GM21528 (cell line): ENCODE results near the gene SULF2.

ENCODE experiments used
- ATAC-seq: cut with Tn5 transposase; IDR thresholded peaks from one replicate; pipeline ENCODE4 v1.9.1; 2021; ENCODE audit warnings: mild to moderate bottlenecking, moderate library complexity; ENCODE audit not compliant: unreplicated experiment, low FRiP score

Gene SULF2

GRCh38 chr20:47673671-47673955, 111.7 kb downstream of the SULF2 start:
- ATAC-seq: no peak

DNA sequence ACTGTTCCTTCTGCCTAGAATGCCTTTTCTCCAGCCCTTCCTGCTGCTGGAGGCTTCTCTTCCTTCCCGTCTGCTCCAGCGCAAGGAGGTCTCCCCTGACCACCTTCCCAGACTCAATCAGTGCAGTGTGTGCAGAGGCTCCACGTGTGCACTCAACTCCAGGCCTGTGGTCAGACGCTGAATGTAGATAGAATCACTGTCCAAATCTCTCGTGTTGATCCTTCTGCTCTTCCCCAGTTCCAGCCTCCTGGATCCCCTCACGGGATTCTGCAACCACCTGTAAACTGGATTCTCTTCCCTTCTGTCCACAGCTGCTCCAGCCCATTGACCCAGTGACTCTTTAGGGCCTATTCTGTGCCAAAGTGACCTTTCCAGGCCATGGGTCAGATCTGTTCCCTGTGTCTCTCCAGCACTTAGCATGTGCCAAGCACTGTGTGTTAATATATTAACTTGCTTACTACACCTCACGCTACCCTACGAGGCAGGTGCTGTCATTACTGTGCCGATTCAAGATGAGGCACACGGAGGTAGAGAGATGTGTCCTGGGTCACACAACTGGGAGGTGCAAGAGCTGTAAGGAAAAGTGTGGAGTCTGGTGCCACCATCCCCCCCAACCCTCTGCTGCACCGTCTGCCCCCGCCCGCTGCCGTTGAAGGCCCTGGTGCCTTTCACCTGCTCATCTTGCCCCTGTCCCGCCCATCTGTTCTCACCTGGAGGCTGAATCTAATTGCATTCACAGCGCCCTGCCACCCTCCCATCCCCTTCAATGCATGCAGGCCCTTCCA, 112.2 kb downstream of the SULF2 start:
- no peak for ATAC-seq

- no peak for ATAC-seq
Measured at GRCh38 chr20:47672166-47672565, 113.1 kb downstream of the SULF2 start.

DNA sequence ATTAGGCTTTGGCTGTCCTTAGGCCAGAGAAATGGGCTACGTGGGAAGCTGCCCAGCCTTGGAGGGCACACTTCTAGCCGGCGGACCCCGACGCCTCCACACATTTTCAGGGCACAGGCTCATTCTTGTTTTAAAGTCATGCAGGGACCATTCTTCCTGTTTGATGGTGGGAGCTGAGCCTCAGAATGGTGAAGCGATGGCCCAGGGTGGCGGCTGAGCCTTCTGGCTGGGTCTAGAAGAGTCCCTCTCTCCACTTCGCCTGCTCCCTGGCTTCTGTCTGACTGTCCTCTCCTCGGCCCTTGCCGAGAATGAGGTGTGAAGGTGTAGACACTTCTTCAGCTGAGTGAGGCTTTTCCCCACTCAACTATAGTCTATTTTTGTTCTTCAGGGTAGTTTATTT, 114.4 kb downstream of the SULF2 start:
- ATAC-seq: no peak

DNA sequence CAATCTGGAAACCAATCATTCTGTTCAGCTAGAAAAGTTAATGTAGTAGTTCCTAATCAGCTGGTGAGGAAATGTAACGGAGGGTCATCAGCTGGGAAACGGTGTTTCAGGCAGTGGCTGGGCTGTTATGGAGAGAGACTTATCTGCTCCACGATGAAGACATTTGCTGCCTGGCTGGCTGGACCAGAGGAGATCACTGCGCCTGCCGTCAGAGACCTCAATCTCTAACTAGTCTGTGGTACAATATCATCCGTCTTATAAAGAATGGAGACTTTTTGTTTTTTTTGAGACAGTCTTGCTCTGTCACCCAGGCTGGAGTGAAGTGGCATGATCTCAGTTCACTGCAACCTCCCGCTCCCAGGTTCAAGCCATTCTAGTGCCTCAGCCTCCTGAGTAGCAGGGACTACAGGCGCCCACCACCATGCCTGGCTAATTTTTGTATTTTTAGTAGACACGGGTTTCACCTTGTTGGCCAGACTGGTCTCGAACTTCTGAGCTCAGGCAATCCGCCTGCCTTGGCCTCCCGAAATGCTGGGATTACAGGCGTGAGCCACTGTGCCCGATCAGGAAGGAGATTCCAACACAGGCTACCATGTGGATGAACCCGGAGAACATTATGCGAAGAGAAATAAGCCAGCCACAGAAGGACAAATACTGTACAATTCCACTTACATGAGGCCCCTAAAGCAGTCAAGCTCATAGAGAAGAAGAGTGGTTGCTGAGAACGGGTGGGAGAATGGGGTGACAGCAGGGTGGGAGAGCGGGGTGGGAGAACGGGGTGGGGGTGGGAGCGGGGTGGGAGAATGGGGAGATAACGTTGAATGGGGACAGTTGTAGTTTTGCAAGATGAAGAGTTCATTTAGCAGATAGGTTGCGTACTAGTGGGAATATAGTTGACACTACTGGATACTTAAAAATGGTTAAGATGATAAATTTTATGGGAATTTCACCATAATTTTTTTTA, 115.1 kb downstream of the SULF2 start:
- ATAC-seq: no peak

DNA sequence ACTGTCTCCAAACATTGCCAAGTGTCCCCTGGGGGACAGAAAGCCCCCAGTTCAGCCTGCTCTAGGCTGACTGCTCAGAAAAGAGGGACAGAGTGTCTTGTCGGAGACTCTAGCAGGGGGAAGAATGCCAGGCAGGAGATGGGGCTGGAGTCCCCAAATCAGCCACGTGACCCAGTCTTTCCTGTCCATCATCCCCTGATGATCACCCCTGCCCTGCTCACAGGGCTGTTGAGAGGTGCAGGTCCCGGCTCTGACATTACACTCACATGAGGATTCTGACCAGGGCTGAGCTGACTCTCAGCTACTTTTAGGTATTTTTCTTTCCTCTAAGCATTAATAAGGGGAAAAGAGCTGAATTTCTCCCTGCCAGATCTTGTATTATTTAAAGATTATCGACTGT, 115.8 kb downstream of the SULF2 start:
- ATAC-seq: no peak

- ATAC-seq: no peak
Measured at GRCh38 chr20:47669152-47669425, 116.2 kb downstream of the SULF2 start.

DNA sequence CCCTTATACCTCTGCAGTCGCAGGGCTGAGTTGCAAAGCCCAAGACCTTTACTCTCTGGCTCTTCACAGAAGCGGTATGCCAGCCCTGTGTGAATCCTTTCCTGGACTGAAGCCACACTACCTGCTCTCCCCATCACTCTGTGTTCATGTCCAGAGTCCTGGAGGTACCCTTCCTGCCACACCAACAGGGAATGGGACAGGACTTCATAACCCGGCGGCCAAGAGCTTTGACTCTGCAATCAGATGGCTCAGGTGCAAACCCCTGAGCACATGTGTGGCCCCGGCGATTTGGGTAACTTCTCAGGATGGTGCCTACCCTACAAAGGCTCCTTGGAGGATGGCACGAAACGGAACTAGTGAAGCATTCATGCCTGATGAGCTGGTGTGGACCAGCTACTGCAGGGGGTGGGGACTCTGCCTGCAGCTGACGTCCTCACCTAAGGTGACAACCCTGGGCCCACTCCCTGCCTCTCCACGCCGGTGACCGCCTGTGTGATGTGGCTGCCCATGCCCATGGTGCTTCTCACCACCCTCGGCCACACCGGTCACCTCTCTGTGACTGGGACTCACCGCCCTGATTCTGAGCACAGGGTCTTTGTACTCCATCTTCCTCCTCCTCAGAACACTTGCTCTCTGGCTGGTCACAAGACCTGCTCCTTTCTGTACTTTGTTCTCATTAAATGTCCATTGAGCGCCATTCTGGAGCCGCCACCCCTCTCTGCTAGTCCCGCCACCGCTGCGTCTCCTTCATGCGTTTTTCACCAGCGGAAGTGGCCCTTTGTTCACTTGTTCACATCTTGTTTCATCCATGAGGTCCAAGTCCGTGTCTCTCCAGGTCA, 116.7 kb downstream of the SULF2 start:
- ATAC-seq: no peak

GRCh38 chr20:47667531-47668312, 117.6 kb downstream of the SULF2 start:
- no peak for ATAC-seq

GRCh38 chr20:47667086-47667485, 118.2 kb downstream of the SULF2 start:
- no peak for ATAC-seq

DNA sequence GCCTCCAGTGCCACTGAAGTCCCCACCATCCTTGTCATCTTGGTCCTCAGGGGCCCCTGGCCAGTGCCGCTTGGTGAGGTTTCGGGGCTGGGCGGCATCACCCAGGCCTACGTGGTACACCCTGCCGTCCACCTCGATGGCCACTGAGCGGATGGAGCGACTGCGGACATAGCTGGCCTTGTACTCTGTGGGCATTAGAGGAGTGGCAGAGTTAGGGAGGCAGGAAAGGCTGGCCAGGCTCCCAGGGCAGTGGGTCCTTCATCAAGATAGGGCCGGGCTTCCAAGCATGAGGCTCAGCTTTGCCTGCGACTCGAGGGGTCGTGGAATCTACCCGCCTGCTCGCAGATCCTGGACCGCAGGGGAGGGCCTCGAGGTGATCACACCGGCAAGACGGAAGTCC, 119.0 kb downstream of the SULF2 start:
- ATAC-seq: no peak

DNA sequence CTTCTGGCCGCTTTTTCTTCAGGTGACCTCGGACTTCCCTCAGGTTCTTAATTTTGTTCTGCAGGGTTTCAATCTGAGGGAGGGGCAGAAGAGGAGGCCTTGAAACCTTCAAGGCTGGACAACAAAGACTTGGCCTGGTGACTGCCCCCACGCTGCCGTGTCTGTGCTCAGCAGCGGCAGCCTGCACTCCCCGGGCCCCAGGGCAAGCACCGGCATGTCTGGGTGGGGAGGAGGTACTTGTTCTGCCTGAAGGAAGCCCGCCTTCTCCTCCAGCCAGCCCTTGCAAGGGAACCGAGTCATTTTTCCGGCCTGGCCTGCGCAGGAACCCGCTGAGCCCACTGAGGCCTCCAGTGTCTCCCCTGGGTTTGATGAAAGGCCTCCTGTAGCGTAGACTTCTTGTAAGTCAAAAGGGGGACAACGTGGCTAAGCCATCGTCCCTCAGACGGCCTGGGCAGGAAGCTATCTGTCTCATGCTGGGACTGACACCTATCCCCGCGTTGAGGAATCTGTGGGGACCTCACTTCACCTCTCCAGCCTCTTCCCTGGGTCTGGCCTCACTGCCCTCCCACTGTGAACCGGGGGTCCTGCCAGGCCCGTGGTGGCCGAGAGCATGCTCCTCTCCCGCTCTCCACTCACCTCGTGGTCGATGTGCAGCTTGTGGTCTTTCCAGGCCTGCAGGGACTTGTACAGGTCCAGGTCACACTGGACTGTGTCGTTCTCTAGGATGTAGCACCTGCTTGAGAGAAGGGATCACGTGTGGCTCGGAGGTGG, 119.9 kb downstream of the SULF2 start:
- ATAC-seq: no peak

GRCh38 chr20:47664744-47665143, 120.5 kb downstream of the SULF2 start:
- no peak for ATAC-seq

- no peak for ATAC-seq
Measured at GRCh38 chr20:47664068-47664437, 121.2 kb downstream of the SULF2 start.

- ATAC-seq: no peak
Measured at GRCh38 chr20:47663354-47664067, 121.8 kb downstream of the SULF2 start.

DNA sequence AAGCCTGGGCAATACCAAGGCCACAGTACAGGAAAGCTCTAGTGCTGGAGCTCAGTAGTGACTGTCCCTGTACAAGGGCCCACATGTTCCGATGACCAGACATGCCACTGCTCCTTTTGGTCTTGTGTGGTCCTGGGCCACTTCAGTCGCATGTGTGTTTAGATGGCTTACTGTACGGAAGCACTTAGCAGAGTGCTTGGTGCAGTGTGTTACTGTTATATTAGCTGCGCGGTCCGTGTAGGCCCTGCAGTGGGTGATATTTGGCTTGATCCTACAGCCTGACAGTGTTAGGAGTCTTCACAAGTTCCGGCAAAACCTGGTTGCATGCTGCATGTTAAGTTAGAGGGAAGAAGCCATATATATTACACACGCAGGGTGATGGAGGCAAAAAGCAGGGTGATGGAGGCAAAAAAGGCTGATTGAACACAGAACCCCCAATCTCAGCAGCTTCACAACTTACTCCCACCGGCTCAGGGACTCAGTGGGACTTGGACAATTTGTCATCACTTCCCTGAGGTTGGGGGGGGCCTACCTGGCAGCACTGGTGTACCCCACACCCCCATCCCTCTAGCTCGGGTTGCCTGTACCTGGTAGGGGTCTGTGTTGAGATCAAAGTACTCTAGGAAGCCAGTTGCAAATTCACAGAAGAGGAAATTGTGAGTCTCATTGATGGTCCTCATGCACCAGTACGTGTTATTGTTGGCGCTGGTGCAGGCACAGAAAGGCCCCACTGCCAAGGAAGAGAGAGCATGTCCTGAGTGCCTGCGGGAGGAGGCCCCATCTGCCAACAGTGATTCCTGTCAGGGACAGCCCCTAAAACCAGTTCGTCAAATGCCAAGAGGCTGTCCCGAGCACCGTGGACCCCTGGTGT, 122.6 kb downstream of the SULF2 start:
- ATAC-seq: no peak

DNA sequence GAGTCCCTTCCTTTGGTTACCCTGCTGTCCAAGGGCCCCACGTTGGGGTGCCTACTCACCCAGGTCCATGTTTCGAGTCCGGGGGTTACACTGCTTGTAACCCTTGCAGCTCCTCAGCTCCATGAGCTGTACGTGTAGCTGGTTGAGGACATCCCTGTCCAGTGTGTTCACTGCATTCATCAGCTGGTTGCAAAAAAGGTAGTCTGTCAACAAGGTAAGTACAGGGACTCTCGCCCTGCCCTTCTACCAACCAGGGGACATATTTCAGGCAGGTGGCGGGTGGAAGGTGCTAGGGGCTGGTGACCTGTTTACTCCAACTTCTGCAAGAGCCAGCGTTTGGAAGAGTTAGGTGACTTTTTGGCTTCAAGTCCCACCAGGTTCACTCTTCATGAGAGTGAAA, 123.6 kb downstream of the SULF2 start:
- no peak for ATAC-seq
